ENCODE data around the gene GABBR2.
A peak's percentile ranks its signal among the peaks of the same experiment; 100 is the strongest.

DNA sequence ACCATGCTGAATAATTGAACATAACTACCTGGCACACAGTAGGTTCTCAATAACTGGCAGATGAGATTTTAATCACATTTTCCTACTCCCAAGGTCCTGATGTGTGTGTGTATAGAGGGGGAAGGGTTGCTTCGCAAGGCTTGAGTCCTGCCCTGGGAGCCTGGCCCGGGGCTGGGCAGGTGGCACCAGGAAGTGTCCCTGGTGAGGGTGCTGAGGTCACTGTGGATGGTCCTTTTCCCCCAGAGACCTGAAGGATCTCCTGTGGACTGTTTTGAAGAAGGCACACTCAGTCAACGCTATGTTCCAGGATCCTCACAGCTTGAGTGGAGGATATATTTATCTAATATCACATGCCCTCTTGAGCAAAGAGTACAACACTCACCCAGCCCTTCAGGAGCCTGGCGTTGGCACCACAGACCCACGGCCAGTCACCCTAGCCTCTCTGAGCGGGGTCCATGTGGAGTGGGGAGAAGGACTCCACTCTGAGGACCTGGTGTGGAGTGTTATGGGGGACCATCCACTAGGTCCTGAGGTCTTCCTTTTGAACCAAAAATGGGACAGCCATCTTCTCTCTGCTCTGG, 177.8 kb downstream of the GABBR2 start:
- TF ChIP-seq CTCF (IDR thresholded peaks at IDR 0.05) = no peak
- TF ChIP-seq POLR2A (IDR thresholded peaks at IDR 0.05) = peak in 1 of 2 donors; percentile 10
